ENCODE results near the gene ADAD2.

GRCh38 chr16:84161801-84162200 is 29.2 kb upstream of the ADAD2 start:
- TF ChIP-seq FOXM1 (IDR thresholded peaks at IDR 0.05; ENCODE audit: low read depth) = no peak
- no peak for TF ChIP-seq FOXM1 (CRISPR knock-in tag; IDR thresholded peaks at IDR 0.05; ENCODE audit: low read depth)
- TF ChIP-seq CTCF (IDR thresholded peaks at IDR 0.05 in 2 of 3, conservative IDR thresholded peaks at IDR 0.05 in 1 of 3; ENCODE audit: insufficient read depth in 2 of 3, low read depth in 1 of 3, low read length in 3 of 3) = no peak
- TF ChIP-seq SP1 (CRISPR knock-in tag; IDR thresholded peaks at IDR 0.05) = no peak
- TF ChIP-seq MXI1 (IDR thresholded peaks at IDR 0.05; ENCODE audit: low read depth, low read length) = no peak
- TF ChIP-seq PRDM10 (IDR thresholded peaks at IDR 0.05; ENCODE audit: partially characterized antibody) = no peak
- no peak for TF ChIP-seq FOS (IDR thresholded peaks at IDR 0.05; ENCODE audit: extremely low read depth, insufficient read length)
- no peak for TF ChIP-seq ZNF217 (CRISPR knock-in tag; IDR thresholded peaks at IDR 0.05)

All from K562 (cell line).